Hepatocyte (in vitro differentiated cells): Measurements from ENCODE around the gene RGS18.

Source experiments
- EZH2 ChIP-seq: fragments of 200-600 bp; sonication (generic); IDR thresholded peaks from 2 replicates; pipeline ENCODE4 v1.6.1; 2016; ENCODE audit warnings: antibody characterized with exemption, mild to moderate bottlenecking, borderline replicate concordance
- TF ChIP-seq, protein P1 (sequence below): fragments of 200-600 bp; sonication (generic); IDR thresholded peaks from 2 replicates; pipeline ENCODE4 v1.5.1; 2016; ENCODE audit warnings: antibody characterized with exemption, mild to moderate bottlenecking; ENCODE audit not compliant: poor library complexity

DNA sequence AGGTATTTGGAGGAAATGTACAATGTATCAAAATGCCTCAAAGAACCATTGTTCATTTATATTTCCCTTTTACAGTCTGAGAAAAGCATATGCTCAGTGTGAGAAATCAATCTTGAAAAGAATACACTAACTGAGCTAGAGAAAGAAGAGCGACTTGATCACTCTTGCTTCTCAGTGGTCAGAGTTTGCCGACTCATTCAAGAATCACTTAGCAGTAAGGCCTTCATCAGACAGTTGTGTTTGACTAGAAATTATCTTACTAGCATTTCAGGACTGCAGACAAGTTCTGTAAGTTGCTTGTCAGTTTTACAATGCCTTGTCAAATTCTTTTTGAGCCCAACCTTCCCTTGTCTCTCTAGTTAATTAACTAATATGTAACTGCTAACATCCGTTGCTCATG lies 12.9 kb downstream of the RGS18 start:
- TF ChIP-seq EZH2, result no peak
- TF ChIP-seq, protein P1, sequence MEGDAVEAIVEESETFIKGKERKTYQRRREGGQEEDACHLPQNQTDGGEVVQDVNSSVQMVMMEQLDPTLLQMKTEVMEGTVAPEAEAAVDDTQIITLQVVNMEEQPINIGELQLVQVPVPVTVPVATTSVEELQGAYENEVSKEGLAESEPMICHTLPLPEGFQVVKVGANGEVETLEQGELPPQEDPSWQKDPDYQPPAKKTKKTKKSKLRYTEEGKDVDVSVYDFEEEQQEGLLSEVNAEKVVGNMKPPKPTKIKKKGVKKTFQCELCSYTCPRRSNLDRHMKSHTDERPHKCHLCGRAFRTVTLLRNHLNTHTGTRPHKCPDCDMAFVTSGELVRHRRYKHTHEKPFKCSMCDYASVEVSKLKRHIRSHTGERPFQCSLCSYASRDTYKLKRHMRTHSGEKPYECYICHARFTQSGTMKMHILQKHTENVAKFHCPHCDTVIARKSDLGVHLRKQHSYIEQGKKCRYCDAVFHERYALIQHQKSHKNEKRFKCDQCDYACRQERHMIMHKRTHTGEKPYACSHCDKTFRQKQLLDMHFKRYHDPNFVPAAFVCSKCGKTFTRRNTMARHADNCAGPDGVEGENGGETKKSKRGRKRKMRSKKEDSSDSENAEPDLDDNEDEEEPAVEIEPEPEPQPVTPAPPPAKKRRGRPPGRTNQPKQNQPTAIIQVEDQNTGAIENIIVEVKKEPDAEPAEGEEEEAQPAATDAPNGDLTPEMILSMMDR, result no peak
